ENCODE measurements around the gene TOP3A. TPM values are rescaled to one million over a fixed set of nuclear protein-coding genes. Genes with fewer than 3 reads are reported as not detected.

Gene TOP3A
- polyA plus RNA-seq, 1 donor from 2014 or later: 19.5 TPM

- Mint-ChIP-seq H3K27me3 (no peaks in the 10 kb centered on the region), H3K4me3 (peak overlapping the region in 1 of 4 donors; percentile 33), H3K9me3 (no peaks in the 10 kb centered on the region), H3K27ac (peak overlapping the region in 2 of 3 donors; percentile 71 to 74), H3K36me3 (peaks cover 5% of the 10 kb centered on the region), H3K4me1 (peaks cover 5 to 8% (median 6%) of the 10 kb centered on the region in 3 donors)
These were observed 67.7 kb downstream of the TOP3A start for GRCh38 chr17:18246880-18247612.

- Mint-ChIP-seq H3K9me3 (no peaks in the 10 kb centered on the region), H3K27ac (no peak overlapping the region), H3K27me3 (no peaks in the 10 kb centered on the region), H3K4me3 (no peak overlapping the region), H3K36me3 (peaks cover 5% of the 10 kb centered on the region), H3K4me1 (peaks cover 5 to 8% (median 6%) of the 10 kb centered on the region in 3 donors)
These were observed 68.6 kb downstream of the TOP3A start for GRCh38 chr17:18246109-18246725.

- Mint-ChIP-seq H3K27ac (peak overlapping the region in 1 of 3 donors; percentile 39), H3K36me3 (peaks cover 5% of the 10 kb centered on the region), H3K4me3 (no peak overlapping the region), H3K27me3 (no peaks in the 10 kb centered on the region), H3K4me1 (peaks cover 5 to 8% (median 6%) of the 10 kb centered on the region in 3 donors), H3K9me3 (no peaks in the 10 kb centered on the region)
These were observed 69.6 kb downstream of the TOP3A start for GRCh38 chr17:18245038-18245776.

- no peaks in the 10 kb centered on the region for H3K27me3 Mint-ChIP-seq
- no peaks in the 10 kb centered on the region for H3K9me3 Mint-ChIP-seq
- no peak overlapping the region for H3K4me3 Mint-ChIP-seq
- H3K4me1 Mint-ChIP-seq: no peaks in the 10 kb centered on the region
- H3K36me3 Mint-ChIP-seq: peaks cover 6% of the 10 kb centered on the region
- H3K27ac Mint-ChIP-seq: no peak overlapping the region
These were observed 73.4 kb downstream of the TOP3A start for GRCh38 chr17:18241229-18241871.

- H3K4me3 Mint-ChIP-seq: no peak overlapping the region
- H3K27ac Mint-ChIP-seq: no peak overlapping the region
- H3K4me1 Mint-ChIP-seq: no peaks in the 10 kb centered on the region
- H3K36me3 Mint-ChIP-seq: peaks cover 6% of the 10 kb centered on the region
- H3K27me3 Mint-ChIP-seq: no peaks in the 10 kb centered on the region
- H3K9me3 Mint-ChIP-seq: no peaks in the 10 kb centered on the region
These were observed 74.3 kb downstream of the TOP3A start for GRCh38 chr17:18240449-18240848.

GRCh38 chr17:18238299-18238698 is 76.5 kb downstream of the TOP3A start:
- H3K36me3 Mint-ChIP-seq: peaks cover 6% of the 10 kb centered on the region
- no peaks in the 10 kb centered on the region for H3K4me1 Mint-ChIP-seq
- H3K9me3 Mint-ChIP-seq: no peaks in the 10 kb centered on the region
- no peaks in the 10 kb centered on the region for H3K27me3 Mint-ChIP-seq
- H3K27ac Mint-ChIP-seq: peak overlapping the region in 1 of 3 donors; percentile 57
- H3K4me3 Mint-ChIP-seq: no peak overlapping the region

- no peaks in the 10 kb centered on the region for H3K4me1 Mint-ChIP-seq
- H3K9me3 Mint-ChIP-seq: no peaks in the 10 kb centered on the region
- H3K27me3 Mint-ChIP-seq: no peaks in the 10 kb centered on the region
- H3K36me3 Mint-ChIP-seq: peaks cover 6% of the 10 kb centered on the region
- H3K27ac Mint-ChIP-seq: no peak overlapping the region
- H3K4me3 Mint-ChIP-seq: no peak overlapping the region
These were observed 77.3 kb downstream of the TOP3A start for GRCh38 chr17:18237461-18237860.

GRCh38 chr17:18236494-18236893 is 78.3 kb downstream of the TOP3A start:
- Mint-ChIP-seq H3K27ac (peak overlapping the region in 1 of 3 donors; percentile 46), H3K9me3 (no peaks in the 10 kb centered on the region), H3K36me3 (peaks cover 6% of the 10 kb centered on the region), H3K27me3 (no peaks in the 10 kb centered on the region), H3K4me3 (no peak overlapping the region), H3K4me1 (no peaks in the 10 kb centered on the region)

GRCh38 chr17:18235743-18236256 is 79.0 kb downstream of the TOP3A start:
- Mint-ChIP-seq H3K36me3 (peaks cover 6% of the 10 kb centered on the region), H3K4me1 (no peaks in the 10 kb centered on the region), H3K27ac (no peak overlapping the region), H3K9me3 (no peaks in the 10 kb centered on the region), H3K27me3 (no peaks in the 10 kb centered on the region), H3K4me3 (no peak overlapping the region)

- no peaks in the 10 kb centered on the region for H3K9me3 Mint-ChIP-seq
- H3K4me1 Mint-ChIP-seq: no peaks in the 10 kb centered on the region
- no peaks in the 10 kb centered on the region for H3K27me3 Mint-ChIP-seq
- H3K4me3 Mint-ChIP-seq: no peak overlapping the region
- H3K27ac Mint-ChIP-seq: peak overlapping the region in 1 of 3 donors; percentile 64
- peaks cover 4% of the 10 kb centered on the region for H3K36me3 Mint-ChIP-seq
These were observed 79.9 kb downstream of the TOP3A start for GRCh38 chr17:18234853-18235380.

- no peaks in the 10 kb centered on the region for H3K27me3 Mint-ChIP-seq
- H3K9me3 Mint-ChIP-seq: no peaks in the 10 kb centered on the region
- peaks cover 4% of the 10 kb centered on the region for H3K36me3 Mint-ChIP-seq
- no peaks in the 10 kb centered on the region for H3K4me1 Mint-ChIP-seq
- no peak overlapping the region for H3K27ac Mint-ChIP-seq
- no peak overlapping the region for H3K4me3 Mint-ChIP-seq
These were observed 80.8 kb downstream of the TOP3A start for GRCh38 chr17:18233803-18234518.

GRCh38 chr17:18231164-18231563 is 83.6 kb downstream of the TOP3A start:
- H3K27ac Mint-ChIP-seq: no peak overlapping the region
- H3K9me3 Mint-ChIP-seq: no peaks in the 10 kb centered on the region
- H3K36me3 Mint-ChIP-seq: no peaks in the 10 kb centered on the region
- H3K4me1 Mint-ChIP-seq: peaks cover 0 to 7% (median 5%) of the 10 kb centered on the region in 3 donors
- H3K27me3 Mint-ChIP-seq: no peaks in the 10 kb centered on the region
- H3K4me3 Mint-ChIP-seq: peak overlapping the region in 1 of 4 donors; percentile 43

GRCh38 chr17:18230288-18231141 is 84.3 kb downstream of the TOP3A start:
- Mint-ChIP-seq H3K4me3 (peak overlapping the region in 1 of 4 donors; percentile 63), H3K27ac (no peak overlapping the region), H3K27me3 (no peaks in the 10 kb centered on the region), H3K36me3 (no peaks in the 10 kb centered on the region), H3K9me3 (no peaks in the 10 kb centered on the region), H3K4me1 (peaks cover 0 to 10% (median 8%) of the 10 kb centered on the region in 3 donors)

Measured in IgD-negative memory B cell (primary cell).